ENCODE measurements around the gene OR7G2.
A peak's percentile ranks its signal among the peaks of the same experiment; 100 is the strongest.
"Not testable (repeated sequence)": the region's sequence is repeated elsewhere in the genome, so short reads cannot be mapped to it uniquely, and the experiment has no call there.

The OR7G2 gene

DNA sequence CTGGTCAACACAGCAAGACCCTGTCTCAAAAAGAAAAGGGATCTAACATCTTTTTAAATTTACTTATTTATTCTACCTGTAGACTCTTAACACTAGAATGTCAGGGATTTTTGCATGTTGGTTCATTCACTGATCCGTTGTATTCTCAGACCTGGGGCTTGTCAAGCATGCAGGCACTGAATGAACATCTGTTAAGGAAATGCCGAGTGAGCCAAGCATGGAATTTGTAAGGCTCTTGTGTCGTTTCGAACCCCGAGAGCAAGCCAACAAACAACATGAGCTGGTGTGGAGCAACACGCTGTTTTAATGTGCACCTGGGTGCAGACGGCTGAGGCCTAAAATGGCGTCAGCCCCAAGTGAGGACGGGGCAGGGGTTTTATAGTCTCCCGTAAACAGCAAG, 30.4 kb downstream of the OR7G2 start:
- no peak overlapping the region for H3K4me3 ChIP-seq (ENCODE audit: low read length)
- no peak for DNase-seq (ENCODE audit: low read depth, low spot score)

DNA sequence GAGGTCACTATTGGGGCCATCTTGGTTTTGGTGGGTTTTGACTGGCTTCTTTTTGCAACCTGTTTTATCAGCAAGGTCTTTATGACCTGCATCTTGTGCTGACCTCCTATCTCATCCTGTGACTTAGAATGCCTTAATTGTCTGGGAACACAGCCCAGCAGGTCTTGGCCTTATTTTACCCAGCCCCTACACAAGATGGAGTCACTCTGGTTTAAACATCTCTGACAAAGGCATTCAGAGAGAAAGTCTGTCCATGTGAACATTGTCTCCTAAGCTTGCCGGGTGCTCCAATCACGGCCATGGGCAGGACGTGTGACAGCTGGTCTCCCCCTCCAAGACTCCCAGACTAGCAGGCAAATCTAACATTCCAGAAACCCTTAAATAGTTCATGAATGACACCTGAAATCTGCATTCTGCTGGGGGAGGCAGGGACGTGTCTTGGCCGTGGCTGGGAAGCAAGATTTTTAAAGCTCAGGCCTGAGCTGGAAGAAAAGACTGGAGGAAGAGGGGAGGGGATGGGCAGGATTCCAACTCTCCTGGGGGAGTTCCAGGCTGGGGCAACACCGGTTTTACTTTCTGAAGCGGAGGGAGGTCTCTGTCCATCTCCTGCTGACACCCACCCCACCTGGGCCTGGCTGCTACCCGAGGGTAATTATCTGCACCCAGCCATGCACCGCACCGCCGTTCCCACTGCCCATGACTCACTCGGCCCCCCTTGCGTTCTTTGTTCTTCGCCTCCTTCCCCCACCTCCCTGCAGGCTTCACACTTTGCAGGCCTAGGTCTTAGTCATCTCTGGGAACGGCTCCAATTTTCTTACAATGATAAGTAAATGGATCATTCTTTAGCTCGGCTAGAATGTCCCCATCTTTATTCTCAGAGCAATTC, 32.0 kb downstream of the OR7G2 start:
- no peak for DNase-seq (ENCODE audit: low read depth, low spot score)
- no peak overlapping the region for H3K4me3 ChIP-seq (ENCODE audit: low read length)

DNA sequence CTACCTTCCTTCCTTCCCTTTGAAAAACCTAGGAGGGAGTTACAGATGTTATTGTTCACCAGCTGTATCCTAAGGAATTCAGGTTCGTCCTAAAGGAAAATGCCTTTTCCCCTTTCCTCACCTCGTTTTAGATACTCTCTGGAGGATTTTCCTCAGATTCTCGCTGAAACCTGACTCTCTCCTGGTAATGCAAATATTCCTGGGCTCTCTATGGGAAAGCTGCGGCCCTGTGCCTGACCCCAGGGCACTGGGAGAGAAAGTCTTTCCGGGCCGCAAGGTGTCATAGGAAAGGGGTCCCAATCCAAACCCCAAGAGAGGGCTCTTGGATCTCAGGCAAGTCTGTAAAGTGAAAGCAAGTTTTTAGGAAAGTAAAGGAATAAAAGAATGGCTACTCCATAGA, 33.5 kb downstream of the OR7G2 start:
- no peak for DNase-seq (ENCODE audit: low read depth, low spot score)
- H3K4me3 ChIP-seq (ENCODE audit: low read length), result no peak overlapping the region

DNA sequence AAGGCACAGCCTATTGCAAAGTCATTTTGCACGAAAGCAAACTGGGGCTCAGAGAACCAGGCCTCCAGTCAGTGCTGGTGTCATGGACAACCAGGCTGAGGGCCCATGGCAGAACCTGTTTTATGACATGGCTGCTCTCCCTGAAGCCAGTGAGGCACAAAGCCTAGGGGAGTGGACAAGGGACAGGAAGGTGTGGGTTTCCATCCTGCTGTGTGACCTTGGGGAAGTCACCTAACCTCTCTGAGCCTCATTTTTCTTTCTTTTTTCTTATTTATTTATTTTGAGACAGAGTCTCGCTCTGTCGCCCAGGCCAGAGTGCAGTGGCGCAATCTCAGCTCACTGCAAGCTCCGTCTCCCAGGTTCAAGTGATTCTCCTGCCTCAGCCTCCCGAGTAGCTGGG, 35.6 kb downstream of the OR7G2 start:
- not testable (repeated sequence) for H3K4me3 ChIP-seq (ENCODE audit: low read length); DNase-seq (ENCODE audit: low read depth, low spot score)

DNA sequence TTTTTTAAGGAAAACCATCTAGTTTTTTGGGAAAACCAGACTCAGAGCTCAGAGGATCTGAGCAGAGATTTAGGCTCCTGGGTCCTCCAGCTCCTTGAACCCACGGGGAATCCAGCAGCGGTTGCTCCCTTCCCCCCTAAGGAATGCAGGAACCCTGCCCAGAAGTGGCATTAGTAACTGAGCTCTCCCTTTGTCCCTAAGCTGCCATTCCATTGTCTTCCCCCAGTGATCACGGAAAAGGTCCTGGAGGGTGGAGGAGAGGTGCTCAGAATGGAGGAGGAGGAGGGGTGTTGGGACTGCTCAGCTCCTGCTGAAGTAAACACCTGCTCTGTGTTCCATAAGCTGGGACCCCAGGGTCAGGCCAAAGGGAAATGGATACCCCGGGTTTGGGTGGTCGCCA, 37.2 kb downstream of the OR7G2 start:
- no peak for DNase-seq (ENCODE audit: low read depth, low spot score)
- H3K4me3 ChIP-seq (ENCODE audit: low read length), result no peak overlapping the region

DNA sequence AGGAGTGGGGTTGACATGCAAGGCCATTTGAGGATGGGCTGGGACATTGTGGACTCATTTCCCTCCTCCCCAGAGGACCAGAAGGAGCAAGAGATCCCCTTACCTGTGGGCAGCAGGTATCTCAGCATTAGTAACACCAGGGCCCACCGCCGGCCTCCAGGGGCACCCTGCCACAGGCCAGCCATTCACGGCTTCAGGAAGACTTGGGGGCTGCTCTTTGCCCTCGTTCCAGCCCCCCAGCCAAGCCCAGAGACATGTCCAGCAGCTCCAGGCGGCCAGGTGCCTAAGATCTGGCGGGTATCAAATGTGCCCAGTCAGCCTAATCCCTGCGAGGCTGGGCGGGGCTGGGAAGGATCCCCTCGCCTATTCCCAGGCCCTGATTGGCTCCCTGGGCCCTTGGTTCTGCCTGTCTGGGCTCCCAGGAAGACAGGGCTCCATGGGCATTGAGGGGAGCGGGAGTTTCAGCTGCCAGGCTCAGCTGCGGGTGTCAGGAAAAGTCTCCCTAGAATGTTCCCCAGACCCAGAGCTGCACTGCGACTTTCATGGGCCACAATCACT, 41.7 kb downstream of the OR7G2 start:
- no peak overlapping the region for H3K4me3 ChIP-seq (ENCODE audit: low read length)
- no peak for DNase-seq (ENCODE audit: low read depth, low spot score)

DNA sequence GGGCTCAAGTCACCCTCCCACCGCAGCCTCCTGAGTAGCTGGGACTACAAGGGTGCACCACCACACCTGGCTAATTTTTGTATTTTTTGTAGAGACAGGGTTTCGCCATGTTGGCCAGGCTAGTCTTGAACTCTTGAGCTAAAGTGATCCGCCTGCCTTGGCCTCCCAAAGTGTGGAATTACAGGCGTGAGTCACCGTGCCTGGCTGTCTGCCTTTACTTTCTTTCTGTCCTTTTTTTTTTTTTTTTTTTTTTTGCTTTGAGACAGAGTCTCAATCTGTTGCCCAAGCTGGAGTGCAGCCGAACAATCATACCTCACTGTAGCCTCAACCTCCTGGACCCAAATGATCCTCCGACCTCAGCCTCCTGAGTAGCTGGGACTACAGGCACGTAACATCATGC, 45.4 kb downstream of the OR7G2 start:
- no peak for DNase-seq (ENCODE audit: low read depth, low spot score)

DNA sequence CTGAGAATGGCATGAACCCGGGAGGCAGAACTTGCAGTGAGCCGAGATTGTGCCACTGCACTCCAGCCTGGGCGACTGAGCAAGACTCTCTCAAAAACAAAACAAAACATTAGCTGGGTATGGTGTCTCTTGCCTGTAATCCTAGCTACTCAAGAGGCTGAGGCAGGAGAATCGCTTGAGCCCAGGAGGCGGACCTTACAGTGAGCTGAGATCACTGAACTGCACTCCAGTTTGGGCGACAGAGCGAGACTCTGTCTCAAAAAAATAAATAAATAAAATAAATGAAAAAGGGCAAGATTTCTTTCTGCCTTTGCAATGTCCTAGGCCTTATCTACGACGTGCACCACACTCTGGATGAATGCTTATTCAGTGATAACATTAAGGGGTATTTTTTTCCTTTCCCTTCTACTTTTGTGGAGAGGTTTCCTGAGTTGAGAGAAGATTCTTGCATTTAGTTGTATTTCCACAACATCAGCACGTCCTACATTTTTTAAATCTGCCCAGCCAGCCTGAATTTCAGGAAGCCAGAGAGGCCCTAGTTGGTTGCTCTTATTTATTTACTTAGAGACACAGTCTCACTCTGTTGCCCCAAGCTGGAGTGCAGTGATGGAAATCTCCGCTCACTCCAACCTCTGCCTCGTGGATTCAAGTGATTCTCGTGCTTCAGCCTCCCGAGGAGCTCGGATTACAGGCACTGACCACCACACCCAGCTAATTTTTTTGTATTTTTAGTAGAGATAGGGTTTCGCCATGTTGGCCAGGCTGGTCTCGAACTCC, 46.5 kb downstream of the OR7G2 start:
- no peak overlapping the region for H3K4me3 ChIP-seq (ENCODE audit: low read length)
- DNase-seq (ENCODE audit: low read depth, low spot score), result no peak

More for the DNA sequence above, 45.4 kb downstream of the OR7G2 start:
- no peak overlapping the region for H3K4me3 ChIP-seq (ENCODE audit: low read length)

DNA sequence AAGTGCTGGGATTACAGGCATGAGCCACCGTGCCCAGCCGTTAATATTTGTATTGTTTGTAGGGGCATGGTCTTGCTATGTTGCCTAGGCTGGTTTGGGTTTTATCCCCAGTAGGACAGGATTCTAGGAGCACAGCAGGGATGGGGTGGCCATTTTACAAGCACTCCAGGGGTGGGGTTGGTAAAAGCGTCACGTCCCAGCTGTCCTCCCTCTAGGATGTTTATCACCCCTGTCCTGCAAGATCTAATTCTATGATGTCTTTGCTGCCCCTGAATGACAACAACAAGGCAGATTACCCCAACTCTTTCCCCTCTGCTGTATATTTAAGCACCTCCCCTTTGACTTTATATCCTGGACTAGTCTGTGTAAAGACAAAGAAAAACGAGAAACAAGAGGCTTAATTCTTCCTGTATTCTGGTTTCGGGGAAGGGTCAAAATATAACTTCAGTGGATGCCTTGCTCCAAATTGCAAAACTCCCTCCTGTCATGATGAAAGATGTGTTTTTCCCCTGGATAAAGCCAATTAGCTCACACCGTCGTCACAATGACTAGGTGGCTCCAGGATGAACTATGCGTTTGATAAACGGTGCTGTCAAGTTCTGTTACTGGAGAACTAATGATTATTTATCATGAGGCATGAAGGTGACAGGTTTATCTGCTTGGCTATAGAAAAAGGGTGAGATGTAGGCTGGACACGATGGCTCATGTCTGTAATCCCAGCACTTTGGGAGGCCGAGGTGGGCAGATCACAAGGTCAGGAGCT, 48.2 kb downstream of the OR7G2 start:
- DNase-seq (ENCODE audit: low read depth, low spot score), result no peak
- no peak overlapping the region for H3K4me3 ChIP-seq (ENCODE audit: low read length)

DNA sequence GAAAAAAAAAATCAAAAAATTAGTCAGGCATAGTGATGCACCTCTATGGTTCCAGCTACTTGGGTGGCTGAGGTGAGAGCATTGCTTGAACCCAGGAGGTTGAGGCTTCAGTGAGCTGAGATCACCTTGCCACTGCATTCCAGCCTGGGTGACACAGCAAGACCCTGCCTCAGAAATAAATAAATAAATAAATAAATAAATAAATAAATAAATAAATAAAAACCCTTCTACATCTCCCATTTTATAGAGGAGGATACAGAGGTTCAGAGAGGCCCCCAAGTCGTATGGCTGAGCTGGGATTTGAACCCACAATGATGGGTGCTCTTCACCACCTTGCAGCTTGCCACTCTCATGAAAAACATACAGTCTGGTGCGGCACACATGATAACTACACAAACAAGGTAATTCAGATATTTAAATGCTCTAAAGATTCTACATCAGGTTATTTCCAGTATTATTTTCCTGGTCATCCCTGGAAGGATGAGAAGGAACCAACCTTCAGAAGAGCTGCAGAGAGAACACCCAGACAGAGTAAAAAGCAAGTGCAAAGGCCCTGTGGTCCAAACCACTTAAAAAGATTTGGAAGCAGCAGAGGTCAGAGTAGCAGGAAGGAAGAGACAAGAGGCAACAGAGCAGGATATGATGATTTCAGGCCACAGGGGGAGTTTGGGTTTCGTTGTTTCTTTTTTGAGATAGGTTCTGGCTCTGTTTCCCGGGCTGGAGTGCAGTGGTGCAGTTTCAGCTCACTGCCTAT, 49.6 kb downstream of the OR7G2 start:
- peak; percentile 2 for DNase-seq (ENCODE audit: low read depth, low spot score)
- no peak overlapping the region for H3K4me3 ChIP-seq (ENCODE audit: low read length)

DNA sequence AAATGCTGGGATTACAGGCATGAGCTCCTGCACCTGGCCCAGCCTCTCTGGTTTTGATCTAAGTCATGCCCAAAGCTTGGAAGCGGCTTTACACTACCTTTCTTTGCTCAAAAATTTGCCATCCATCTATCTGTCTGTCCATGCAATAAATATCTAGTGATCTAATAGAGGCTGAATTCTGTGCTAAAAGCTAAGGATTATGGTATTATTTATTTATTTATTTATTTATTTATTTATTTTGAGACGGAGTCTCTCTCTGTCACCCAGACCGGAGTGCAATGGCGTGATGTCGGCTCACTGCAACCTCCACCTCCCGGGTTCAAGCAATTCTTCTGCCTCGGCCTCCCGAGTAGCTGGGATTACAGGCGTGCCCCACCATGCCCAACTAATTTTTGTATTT, 51.1 kb downstream of the OR7G2 start:
- H3K4me3 ChIP-seq (ENCODE audit: low read length); DNase-seq (ENCODE audit: low read depth, low spot score): not testable (repeated sequence)

DNA sequence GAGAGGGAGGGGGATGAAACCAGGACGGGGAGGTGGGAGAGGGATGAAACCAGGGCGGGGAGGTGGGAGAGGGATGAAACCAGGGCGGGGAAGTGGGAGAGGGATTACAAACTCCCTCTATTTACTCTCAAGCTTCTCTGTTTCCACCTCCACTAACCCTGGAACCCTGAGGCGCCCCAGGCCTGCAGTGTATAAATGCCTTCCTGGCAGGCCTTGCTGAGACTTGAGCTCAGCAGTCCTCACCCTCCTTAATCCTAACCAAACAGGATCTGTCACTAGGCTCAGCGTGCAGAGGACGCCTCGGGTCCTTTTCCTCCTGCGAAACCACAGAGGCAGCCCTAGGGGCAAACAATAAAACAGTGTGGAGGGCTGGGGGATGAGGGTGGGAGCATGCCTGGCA, 52.5 kb downstream of the OR7G2 start:
- no peak for DNase-seq (ENCODE audit: low read depth, low spot score)
- no peak overlapping the region for H3K4me3 ChIP-seq (ENCODE audit: low read length)

DNA sequence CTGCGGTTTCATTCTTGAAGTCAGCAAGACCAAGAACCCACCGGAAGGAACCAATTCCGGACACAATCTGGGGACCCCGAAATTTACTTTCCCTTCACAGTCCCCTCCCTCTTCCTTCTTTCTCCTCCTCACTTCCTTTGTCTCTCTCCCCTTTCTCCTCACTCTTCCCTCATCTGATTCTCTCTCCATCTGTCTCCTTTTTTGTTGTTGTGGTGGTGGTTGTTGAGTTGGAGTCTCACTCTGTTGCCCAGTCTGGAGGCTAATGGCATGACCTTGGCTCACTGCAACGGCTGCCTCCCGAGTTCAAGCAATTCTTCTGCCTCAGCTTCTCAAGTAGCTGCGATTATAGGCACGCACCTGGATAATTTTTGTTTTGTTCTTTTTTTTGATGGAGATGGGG, 53.1 kb downstream of the OR7G2 start:
- H3K4me3 ChIP-seq (ENCODE audit: low read length), result no peak overlapping the region
- no peak for DNase-seq (ENCODE audit: low read depth, low spot score)

DNA sequence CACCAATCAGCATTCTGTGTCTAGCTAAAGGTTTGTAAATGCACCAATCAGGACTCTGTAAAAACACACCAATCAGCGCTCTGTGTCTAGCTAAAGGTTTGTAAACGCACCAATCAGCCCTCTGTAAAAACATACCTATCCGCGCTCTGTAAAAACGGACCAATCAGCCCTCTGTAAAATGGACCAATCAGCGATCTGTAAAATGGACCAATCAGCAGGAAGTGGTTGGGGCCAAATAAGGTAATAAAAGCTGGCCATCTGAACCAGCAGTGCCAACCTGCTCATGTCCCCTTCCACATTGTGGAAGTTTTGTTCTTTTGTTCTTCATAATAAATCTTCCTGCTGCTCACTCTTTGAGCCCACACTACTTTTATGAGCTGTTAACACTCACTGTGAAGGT, 53.6 kb downstream of the OR7G2 start:
- not testable (repeated sequence) for DNase-seq (ENCODE audit: low read depth, low spot score); H3K4me3 ChIP-seq (ENCODE audit: low read length)

DNA sequence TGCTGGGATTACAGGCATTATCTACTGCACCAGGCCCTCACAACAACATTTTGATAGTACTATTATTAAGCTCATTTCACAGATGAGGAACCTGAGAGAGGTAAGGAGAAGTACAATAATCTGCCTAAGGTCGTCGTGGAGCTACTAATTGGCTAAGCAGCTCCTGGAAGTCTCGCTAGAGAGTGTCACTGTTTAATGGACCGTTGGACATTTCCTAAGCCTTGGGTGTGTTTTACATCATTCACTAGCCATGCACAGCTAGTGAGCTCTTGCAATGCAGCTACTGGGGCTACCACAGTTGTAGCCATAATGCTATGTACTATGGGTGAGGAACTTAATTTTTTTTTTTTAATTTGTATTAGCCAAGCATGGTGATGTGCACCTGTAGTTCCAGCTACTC, 54.4 kb downstream of the OR7G2 start:
- H3K4me3 ChIP-seq (ENCODE audit: low read length), result no peak overlapping the region
- DNase-seq (ENCODE audit: low read depth, low spot score), result no peak

All from Jurkat, Clone E6-1 (cell line).